DOHH2 (cell line): ENCODE measurements around the gene ATP9B.

Source experiments
- EZH2phosphoT487 ChIP-seq: fragments of 200-600 bp; sonication (generic); IDR thresholded peaks from 2 replicates; pipeline ENCODE4 v1.6.1; 2017; ENCODE audit warnings: borderline replicate concordance, mild to moderate bottlenecking, antibody characterized with exemption, low read length, moderate library complexity, mixed read lengths
- TF ChIP-seq, protein P1 (sequence below): fragments of 200-600 bp; sonication (generic); IDR thresholded peaks from one replicate; pipeline ENCODE4 v1.5.1; 2014; ENCODE audit warnings: antibody characterized with exemption, mild to moderate bottlenecking, low read depth, low read length; ENCODE audit not compliant: poor library complexity, severe bottlenecking

DNA sequence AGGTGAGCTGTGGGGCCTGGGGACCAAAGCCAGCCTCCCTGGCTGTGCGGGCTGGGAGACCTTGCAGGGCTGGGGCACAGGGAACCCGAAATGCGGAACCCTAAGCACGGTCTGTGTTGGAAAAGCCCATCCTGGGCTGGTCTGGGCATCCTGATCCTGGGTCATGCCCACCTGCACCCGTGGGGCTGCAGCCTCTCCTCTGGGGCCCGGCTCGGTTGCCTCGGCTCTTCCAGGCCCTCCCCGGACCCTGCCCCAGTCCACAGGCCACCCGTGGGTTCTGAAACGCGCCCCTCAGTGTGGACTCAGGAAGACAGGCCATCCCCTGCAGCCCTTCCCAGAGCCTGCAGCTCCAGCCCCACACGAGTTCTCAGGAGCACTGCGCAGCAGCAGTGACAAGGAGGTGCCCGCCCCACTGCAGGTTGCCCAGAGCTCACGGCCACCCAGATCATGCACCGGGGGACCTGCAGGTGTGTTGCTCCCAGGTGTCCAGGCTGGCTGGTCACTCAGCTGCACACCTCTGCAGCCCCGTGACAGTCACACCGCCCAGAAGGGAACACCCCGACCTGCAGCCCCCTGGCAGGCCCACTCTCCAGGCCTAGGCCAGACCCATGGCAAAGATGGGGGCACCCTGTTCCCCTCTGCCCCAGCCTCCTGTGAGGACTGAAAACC, 314.3 kb downstream of the ATP9B start:
- TF ChIP-seq, protein P1, sequence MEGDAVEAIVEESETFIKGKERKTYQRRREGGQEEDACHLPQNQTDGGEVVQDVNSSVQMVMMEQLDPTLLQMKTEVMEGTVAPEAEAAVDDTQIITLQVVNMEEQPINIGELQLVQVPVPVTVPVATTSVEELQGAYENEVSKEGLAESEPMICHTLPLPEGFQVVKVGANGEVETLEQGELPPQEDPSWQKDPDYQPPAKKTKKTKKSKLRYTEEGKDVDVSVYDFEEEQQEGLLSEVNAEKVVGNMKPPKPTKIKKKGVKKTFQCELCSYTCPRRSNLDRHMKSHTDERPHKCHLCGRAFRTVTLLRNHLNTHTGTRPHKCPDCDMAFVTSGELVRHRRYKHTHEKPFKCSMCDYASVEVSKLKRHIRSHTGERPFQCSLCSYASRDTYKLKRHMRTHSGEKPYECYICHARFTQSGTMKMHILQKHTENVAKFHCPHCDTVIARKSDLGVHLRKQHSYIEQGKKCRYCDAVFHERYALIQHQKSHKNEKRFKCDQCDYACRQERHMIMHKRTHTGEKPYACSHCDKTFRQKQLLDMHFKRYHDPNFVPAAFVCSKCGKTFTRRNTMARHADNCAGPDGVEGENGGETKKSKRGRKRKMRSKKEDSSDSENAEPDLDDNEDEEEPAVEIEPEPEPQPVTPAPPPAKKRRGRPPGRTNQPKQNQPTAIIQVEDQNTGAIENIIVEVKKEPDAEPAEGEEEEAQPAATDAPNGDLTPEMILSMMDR, result no peak
- TF ChIP-seq EZH2phosphoT487, result no peak
